Coronary artery (tissue), 2 donors: ENCODE results near the gene KCNMB2.

Experiments
- DNase-seq: peaks from one replicate; pipeline ENCODE4 v3.0.0-alpha.2; 2017; ENCODE audit warnings: low spot score
- H3K27ac ChIP-seq, 2 donors: fragments of 200-600 bp; sonication (generic); one replicate each; pipeline ENCODE4 v1.5.1; 2016 to 2019
- H3K4me3 ChIP-seq: fragments of 200-600 bp; sonication (generic); 2 replicates; pipeline ENCODE4 v1.5.1; 2016; ENCODE audit warnings: mild to moderate bottlenecking, moderate library complexity
- CTCF ChIP-seq: fragments of 200-600 bp; sonication (generic); IDR thresholded peaks from one replicate; pipeline ENCODE4 v1.5.1; 2019; ENCODE audit warnings: antibody characterized with exemption

Gene KCNMB2

GRCh38 chr3:178690571-178690970 is 154.3 kb downstream of the KCNMB2 start:
- Histone ChIP-seq H3K4me3 (no peak overlapping the region), H3K27ac (no peak overlapping the region)
- DNase-seq, result no peak
- TF ChIP-seq CTCF, result no peak

- Histone ChIP-seq H3K4me3 (no peak overlapping the region), H3K27ac (no peak overlapping the region)
- no peak for DNase-seq
- TF ChIP-seq CTCF, result no peak
Observed at GRCh38 chr3:178699364-178699763, 163.1 kb downstream of the KCNMB2 start.

GRCh38 chr3:178699810-178700209 is 163.6 kb downstream of the KCNMB2 start:
- no peak for TF ChIP-seq CTCF
- no peak overlapping the region for H3K4me3 ChIP-seq
- DNase-seq, result no peak
- no peak overlapping the region for H3K27ac ChIP-seq

GRCh38 chr3:178703268-178703975 is 167.2 kb downstream of the KCNMB2 start:
- no peak for TF ChIP-seq CTCF
- DNase-seq, result no peak
- no peak overlapping the region for H3K27ac ChIP-seq

GRCh38 chr3:178705925-178706324 is 169.7 kb downstream of the KCNMB2 start:
- Histone ChIP-seq H3K27ac (no peak overlapping the region), H3K4me3 (no peak overlapping the region)
- no peak for TF ChIP-seq CTCF
- DNase-seq, result no peak

More at GRCh38 chr3:178703268-178703975, 167.2 kb downstream of the KCNMB2 start:
- no peak overlapping the region for H3K4me3 ChIP-seq

GRCh38 chr3:178706411-178706810 is 170.2 kb downstream of the KCNMB2 start:
- Histone ChIP-seq H3K4me3 (no peak overlapping the region), H3K27ac (no peak overlapping the region)
- no peak for DNase-seq
- TF ChIP-seq CTCF, result no peak

- DNase-seq, result no peak
- Histone ChIP-seq H3K27ac (no peak overlapping the region), H3K4me3 (no peak overlapping the region)
- TF ChIP-seq CTCF, result no peak
Observed at GRCh38 chr3:178707311-178708031, 171.2 kb downstream of the KCNMB2 start.
